ENCODE measurements around the gene TBXAS1. TPM values are rescaled to one million over a fixed set of nuclear protein-coding genes. Genes with fewer than 3 reads are reported as not detected.

TBXAS1 gene
- total and polyA plus RNA-seq, 5 donors from 2014 or later = 5.2 to 21.2 (median 11.3) TPM

GRCh38 chr7:139995017-139995915 lies 166.2 kb downstream of the TBXAS1 start:
- H3K4me1 ChIP-seq (ENCODE audit: control insufficient read depth, insufficient read depth, low read length, poor library complexity, severe bottlenecking) = no peaks in the 10 kb centered on the region
- H3K27ac ChIP-seq (ENCODE audit: insufficient read depth, low read length, poor library complexity, severe bottlenecking) = no peak overlapping the region
- DNase-seq (no peak), ATAC-seq (ENCODE audit: low read depth in 2 of 2) (no peak)
- Mint-ChIP-seq H3K4me3 (no peak overlapping the region), H3K9me3 (no peaks in the 10 kb centered on the region), H3K27ac (no peak overlapping the region), H3K4me1 (no peaks in the 10 kb centered on the region), H3K27me3 (no peaks in the 10 kb centered on the region), H3K36me3 (no peaks in the 10 kb centered on the region)
- H3K9me3 ChIP-seq (ENCODE audit: control insufficient read depth in 2 of 2, low read length in 2 of 2) = no peaks in the 10 kb centered on the region
- H3K36me3 ChIP-seq (ENCODE audit: control insufficient read depth, insufficient read depth, low read length) = no peaks in the 10 kb centered on the region
- H3K4me3 ChIP-seq (ENCODE audit: low read depth, low read length) = no peak overlapping the region
- H3K27me3 ChIP-seq (ENCODE audit: control insufficient read depth, insufficient read depth, low read length) = no peaks in the 10 kb centered on the region

- H3K9me3 Mint-ChIP-seq = no peaks in the 10 kb centered on the region
- no peak overlapping the region for H3K4me3 Mint-ChIP-seq
- peaks cover 6% of the 10 kb centered on the region for H3K27me3 Mint-ChIP-seq
- H3K36me3 Mint-ChIP-seq = peaks cover 3% of the 10 kb centered on the region
- no peaks in the 10 kb centered on the region for H3K27me3 ChIP-seq (ENCODE audit: control insufficient read depth, insufficient read depth, low read length)
- no peaks in the 10 kb centered on the region for H3K36me3 ChIP-seq (ENCODE audit: control insufficient read depth, insufficient read depth, low read length)
- no peaks in the 10 kb centered on the region for H3K9me3 ChIP-seq (ENCODE audit: control insufficient read depth in 2 of 2, low read length in 2 of 2)
- H3K27ac ChIP-seq (ENCODE audit: insufficient read depth, low read length, poor library complexity, severe bottlenecking) = no peak overlapping the region
- DNase-seq = no peak
- H3K4me1 Mint-ChIP-seq = no peaks in the 10 kb centered on the region
- H3K27ac Mint-ChIP-seq = no peak overlapping the region
- no peaks in the 10 kb centered on the region for H3K4me1 ChIP-seq (ENCODE audit: control insufficient read depth, insufficient read depth, low read length, poor library complexity, severe bottlenecking)
- H3K4me3 ChIP-seq (ENCODE audit: low read depth, low read length) = no peak overlapping the region
- no peak for ATAC-seq (ENCODE audit: low read depth in 2 of 2)
Observed at GRCh38 chr7:139998572-139998971, 169.5 kb downstream of the TBXAS1 start.

- Histone ChIP-seq H3K4me3 (ENCODE audit: low read depth, low read length) (no peak overlapping the region), H3K9me3 (ENCODE audit: control insufficient read depth in 2 of 2, low read length in 2 of 2) (no peaks in the 10 kb centered on the region), H3K36me3 (ENCODE audit: control insufficient read depth, insufficient read depth, low read length) (no peaks in the 10 kb centered on the region), H3K27ac (ENCODE audit: insufficient read depth, low read length, poor library complexity, severe bottlenecking) (no peak overlapping the region), H3K4me1 (ENCODE audit: control insufficient read depth, insufficient read depth, low read length, poor library complexity, severe bottlenecking) (no peaks in the 10 kb centered on the region), H3K27me3 (ENCODE audit: control insufficient read depth, insufficient read depth, low read length) (no peaks in the 10 kb centered on the region)
- H3K36me3 Mint-ChIP-seq = peaks cover 3% of the 10 kb centered on the region
- no peak overlapping the region for H3K4me3 Mint-ChIP-seq
- ATAC-seq (ENCODE audit: low read depth in 2 of 2) (no peak), DNase-seq (no peak)
- no peaks in the 10 kb centered on the region for H3K4me1 Mint-ChIP-seq
- peaks cover 6% of the 10 kb centered on the region for H3K27me3 Mint-ChIP-seq
- H3K9me3 Mint-ChIP-seq = no peaks in the 10 kb centered on the region
- H3K27ac Mint-ChIP-seq = no peak overlapping the region
Observed at GRCh38 chr7:139999516-139999915, 170.5 kb downstream of the TBXAS1 start.

GRCh38 chr7:140000666-140001268 lies 171.7 kb downstream of the TBXAS1 start:
- peaks cover 6% of the 10 kb centered on the region for H3K27me3 Mint-ChIP-seq

GRCh38 chr7:140003913-140004382 lies 174.9 kb downstream of the TBXAS1 start:
- H3K4me3 Mint-ChIP-seq = no peak overlapping the region
- no peaks in the 10 kb centered on the region for H3K4me1 ChIP-seq (ENCODE audit: control insufficient read depth, insufficient read depth, low read length, poor library complexity, severe bottlenecking)
- DNase-seq (peak in 2 of 3 donors; percentile 27 to 55), ATAC-seq (ENCODE audit: low read depth in 2 of 2) (no peak)
- H3K9me3 ChIP-seq (ENCODE audit: control insufficient read depth in 2 of 2, low read length in 2 of 2) = no peaks in the 10 kb centered on the region
- H3K27ac Mint-ChIP-seq = peak overlapping the region in 1 of 3 donors; percentile 68
- H3K9me3 Mint-ChIP-seq = no peaks in the 10 kb centered on the region
- H3K4me1 Mint-ChIP-seq = no peaks in the 10 kb centered on the region
- H3K36me3 Mint-ChIP-seq = peaks cover 3% of the 10 kb centered on the region
- H3K27me3 ChIP-seq (ENCODE audit: control insufficient read depth, insufficient read depth, low read length) = no peaks in the 10 kb centered on the region
- no peak overlapping the region for H3K27ac ChIP-seq (ENCODE audit: insufficient read depth, low read length, poor library complexity, severe bottlenecking)
- H3K36me3 ChIP-seq (ENCODE audit: control insufficient read depth, insufficient read depth, low read length) = no peaks in the 10 kb centered on the region
- peaks cover 12% of the 10 kb centered on the region for H3K27me3 Mint-ChIP-seq
- no peak overlapping the region for H3K4me3 ChIP-seq (ENCODE audit: low read depth, low read length)

More at GRCh38 chr7:140000666-140001268, 171.7 kb downstream of the TBXAS1 start:
- H3K9me3 Mint-ChIP-seq = no peaks in the 10 kb centered on the region
- no peak overlapping the region for H3K27ac Mint-ChIP-seq
- Histone ChIP-seq H3K27me3 (ENCODE audit: control insufficient read depth, insufficient read depth, low read length) (no peaks in the 10 kb centered on the region), H3K36me3 (ENCODE audit: control insufficient read depth, insufficient read depth, low read length) (no peaks in the 10 kb centered on the region), H3K4me1 (ENCODE audit: control insufficient read depth, insufficient read depth, low read length, poor library complexity, severe bottlenecking) (no peaks in the 10 kb centered on the region), H3K27ac (ENCODE audit: insufficient read depth, low read length, poor library complexity, severe bottlenecking) (no peak overlapping the region), H3K9me3 (ENCODE audit: control insufficient read depth in 2 of 2, low read length in 2 of 2) (no peaks in the 10 kb centered on the region), H3K4me3 (ENCODE audit: low read depth, low read length) (no peak overlapping the region)
- no peaks in the 10 kb centered on the region for H3K4me1 Mint-ChIP-seq
- DNase-seq = no peak
- peaks cover 3% of the 10 kb centered on the region for H3K36me3 Mint-ChIP-seq
- ATAC-seq (ENCODE audit: low read depth in 2 of 2) = no peak
- H3K4me3 Mint-ChIP-seq = no peak overlapping the region

GRCh38 chr7:140004672-140005071 lies 175.6 kb downstream of the TBXAS1 start:
- Histone ChIP-seq H3K9me3 (ENCODE audit: control insufficient read depth in 2 of 2, low read length in 2 of 2) (no peaks in the 10 kb centered on the region), H3K27me3 (ENCODE audit: control insufficient read depth, insufficient read depth, low read length) (no peaks in the 10 kb centered on the region), H3K27ac (ENCODE audit: insufficient read depth, low read length, poor library complexity, severe bottlenecking) (no peak overlapping the region), H3K4me1 (ENCODE audit: control insufficient read depth, insufficient read depth, low read length, poor library complexity, severe bottlenecking) (no peaks in the 10 kb centered on the region), H3K4me3 (ENCODE audit: low read depth, low read length) (no peak overlapping the region), H3K36me3 (ENCODE audit: control insufficient read depth, insufficient read depth, low read length) (no peaks in the 10 kb centered on the region)
- ATAC-seq (ENCODE audit: low read depth in 2 of 2) (no peak), DNase-seq (no peak)
- Mint-ChIP-seq H3K4me1 (no peaks in the 10 kb centered on the region), H3K4me3 (no peak overlapping the region), H3K36me3 (peaks cover 3% of the 10 kb centered on the region), H3K27ac (peak overlapping the region in 1 of 3 donors; percentile 20), H3K27me3 (peaks cover 13% of the 10 kb centered on the region), H3K9me3 (no peaks in the 10 kb centered on the region)

GRCh38 chr7:140005341-140005740 lies 176.3 kb downstream of the TBXAS1 start:
- Histone ChIP-seq H3K4me1 (ENCODE audit: control insufficient read depth, insufficient read depth, low read length, poor library complexity, severe bottlenecking) (no peaks in the 10 kb centered on the region), H3K36me3 (ENCODE audit: control insufficient read depth, insufficient read depth, low read length) (no peaks in the 10 kb centered on the region), H3K4me3 (ENCODE audit: low read depth, low read length) (no peak overlapping the region), H3K9me3 (ENCODE audit: control insufficient read depth in 2 of 2, low read length in 2 of 2) (no peaks in the 10 kb centered on the region), H3K27me3 (ENCODE audit: control insufficient read depth, insufficient read depth, low read length) (no peaks in the 10 kb centered on the region), H3K27ac (ENCODE audit: insufficient read depth, low read length, poor library complexity, severe bottlenecking) (no peak overlapping the region)
- ATAC-seq (ENCODE audit: low read depth in 2 of 2) = no peak
- DNase-seq = no peak
- Mint-ChIP-seq H3K27me3 (peaks cover 16% of the 10 kb centered on the region), H3K4me3 (no peak overlapping the region), H3K9me3 (no peaks in the 10 kb centered on the region), H3K4me1 (no peaks in the 10 kb centered on the region), H3K36me3 (peaks cover 3% of the 10 kb centered on the region), H3K27ac (no peak overlapping the region)
